ENCODE measurements around the gene GRIK3.

DNA sequence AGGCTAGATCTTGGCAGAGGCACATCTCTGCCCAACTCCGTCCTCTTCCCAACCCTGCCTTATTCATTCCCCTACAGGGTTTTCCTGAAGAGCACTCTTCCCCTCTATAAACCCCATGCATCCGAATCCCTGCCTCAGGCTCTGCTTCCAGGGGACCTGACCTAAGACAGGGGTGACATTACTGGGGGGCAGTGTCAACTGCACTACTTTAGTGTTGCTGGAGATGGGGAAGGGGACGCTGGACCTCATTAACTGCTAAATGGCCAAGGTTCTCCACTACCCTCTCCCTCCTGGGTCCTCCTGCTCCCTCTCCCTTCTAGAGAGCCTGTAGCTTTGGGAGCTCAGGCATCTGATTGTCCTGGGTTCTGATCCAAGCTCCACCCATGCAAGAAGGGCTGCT lies 126.2 kb downstream of the GRIK3 start:
- no peak for TF ChIP-seq CTCF (IDR thresholded peaks at IDR 0.05; ENCODE audit: insufficient read depth, low read length)
- TF ChIP-seq, protein P1, sequence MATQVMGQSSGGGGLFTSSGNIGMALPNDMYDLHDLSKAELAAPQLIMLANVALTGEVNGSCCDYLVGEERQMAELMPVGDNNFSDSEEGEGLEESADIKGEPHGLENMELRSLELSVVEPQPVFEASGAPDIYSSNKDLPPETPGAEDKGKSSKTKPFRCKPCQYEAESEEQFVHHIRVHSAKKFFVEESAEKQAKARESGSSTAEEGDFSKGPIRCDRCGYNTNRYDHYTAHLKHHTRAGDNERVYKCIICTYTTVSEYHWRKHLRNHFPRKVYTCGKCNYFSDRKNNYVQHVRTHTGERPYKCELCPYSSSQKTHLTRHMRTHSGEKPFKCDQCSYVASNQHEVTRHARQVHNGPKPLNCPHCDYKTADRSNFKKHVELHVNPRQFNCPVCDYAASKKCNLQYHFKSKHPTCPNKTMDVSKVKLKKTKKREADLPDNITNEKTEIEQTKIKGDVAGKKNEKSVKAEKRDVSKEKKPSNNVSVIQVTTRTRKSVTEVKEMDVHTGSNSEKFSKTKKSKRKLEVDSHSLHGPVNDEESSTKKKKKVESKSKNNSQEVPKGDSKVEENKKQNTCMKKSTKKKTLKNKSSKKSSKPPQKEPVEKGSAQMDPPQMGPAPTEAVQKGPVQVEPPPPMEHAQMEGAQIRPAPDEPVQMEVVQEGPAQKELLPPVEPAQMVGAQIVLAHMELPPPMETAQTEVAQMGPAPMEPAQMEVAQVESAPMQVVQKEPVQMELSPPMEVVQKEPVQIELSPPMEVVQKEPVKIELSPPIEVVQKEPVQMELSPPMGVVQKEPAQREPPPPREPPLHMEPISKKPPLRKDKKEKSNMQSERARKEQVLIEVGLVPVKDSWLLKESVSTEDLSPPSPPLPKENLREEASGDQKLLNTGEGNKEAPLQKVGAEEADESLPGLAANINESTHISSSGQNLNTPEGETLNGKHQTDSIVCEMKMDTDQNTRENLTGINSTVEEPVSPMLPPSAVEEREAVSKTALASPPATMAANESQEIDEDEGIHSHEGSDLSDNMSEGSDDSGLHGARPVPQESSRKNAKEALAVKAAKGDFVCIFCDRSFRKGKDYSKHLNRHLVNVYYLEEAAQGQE (IDR thresholded peaks at IDR 0.05; ENCODE audit: insufficient replicate concordance, low read depth), result no peak
- no peak for TF ChIP-seq POLR2AphosphoS5 (IDR thresholded peaks at IDR 0.05; ENCODE audit: low read depth)
